Bronchial epithelial cell (primary cell): ENCODE results near the gene IPMK. TPM values are rescaled to one million over a fixed set of nuclear protein-coding genes. Genes with fewer than 3 reads are reported as not detected.

Experiments
- DNase-seq: peaks from one replicate; pipeline ENCODE4 v3.0.0-alpha.2; 2010; ENCODE audit warnings: low read depth
- FAIRE-seq: peaks from 2 replicates; lab custom pipeline; 2011; peaks lifted over from hg19 to GRCh38; lab: Jason Lieb, UNC
- H3K27me3 ChIP-seq: 2 replicates; pipeline ENCODE4 v1.5.1; 2011; ENCODE audit warnings: low read length; ENCODE audit not compliant: control insufficient read depth, insufficient read depth
- H3K36me3 ChIP-seq: 2 replicates; pipeline ENCODE4 v1.5.1; 2011; ENCODE audit warnings: low read length; ENCODE audit not compliant: control insufficient read depth, insufficient read depth
- H3K4me3 ChIP-seq: 2 replicates; pipeline ENCODE4 v1.5.1; 2011; ENCODE audit warnings: mild to moderate bottlenecking, low read depth, low read length, control low read depth
- total RNA-seq: library from RNA; depleted of rRNA; stranded (reverse); fragments of >200 nt; gene quantifications from 2 replicates; pipeline ENCODE4 v1.2.1, GENCODE V29; 2014
- TF ChIP-seq, protein P1 (sequence below): IDR thresholded peaks from 2 replicates; pipeline ENCODE4 v1.5.1; 2011; ENCODE audit warnings: mild to moderate bottlenecking, moderate library complexity, low read length, control low read depth, inconsistent platforms; ENCODE audit not compliant: insufficient read depth, severe bottlenecking

Gene IPMK
- total RNA-seq, 1 donor from 2014 or later, result 6.3 TPM

DNA sequence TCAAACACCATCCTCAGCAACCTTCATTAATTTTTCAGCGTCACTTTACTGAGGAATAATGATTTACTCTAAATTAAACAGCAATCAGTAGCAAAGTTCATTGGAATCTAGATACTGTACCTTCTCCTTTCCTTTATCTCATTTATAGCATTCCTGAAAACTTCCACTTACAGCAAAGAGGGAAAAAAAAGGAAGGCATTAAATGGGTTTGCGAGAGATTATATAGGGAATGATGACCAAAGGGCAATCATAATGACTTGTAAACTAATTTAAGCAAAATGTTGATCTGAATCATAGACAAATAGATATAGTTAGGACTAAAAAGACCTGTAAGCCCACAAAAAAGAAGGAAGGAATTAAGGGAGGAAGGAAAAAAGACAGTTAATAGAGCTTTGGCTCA lies 42.0 kb downstream of the IPMK start:
- FAIRE-seq (no peak), DNase-seq (no peak)
- TF ChIP-seq, protein P1, sequence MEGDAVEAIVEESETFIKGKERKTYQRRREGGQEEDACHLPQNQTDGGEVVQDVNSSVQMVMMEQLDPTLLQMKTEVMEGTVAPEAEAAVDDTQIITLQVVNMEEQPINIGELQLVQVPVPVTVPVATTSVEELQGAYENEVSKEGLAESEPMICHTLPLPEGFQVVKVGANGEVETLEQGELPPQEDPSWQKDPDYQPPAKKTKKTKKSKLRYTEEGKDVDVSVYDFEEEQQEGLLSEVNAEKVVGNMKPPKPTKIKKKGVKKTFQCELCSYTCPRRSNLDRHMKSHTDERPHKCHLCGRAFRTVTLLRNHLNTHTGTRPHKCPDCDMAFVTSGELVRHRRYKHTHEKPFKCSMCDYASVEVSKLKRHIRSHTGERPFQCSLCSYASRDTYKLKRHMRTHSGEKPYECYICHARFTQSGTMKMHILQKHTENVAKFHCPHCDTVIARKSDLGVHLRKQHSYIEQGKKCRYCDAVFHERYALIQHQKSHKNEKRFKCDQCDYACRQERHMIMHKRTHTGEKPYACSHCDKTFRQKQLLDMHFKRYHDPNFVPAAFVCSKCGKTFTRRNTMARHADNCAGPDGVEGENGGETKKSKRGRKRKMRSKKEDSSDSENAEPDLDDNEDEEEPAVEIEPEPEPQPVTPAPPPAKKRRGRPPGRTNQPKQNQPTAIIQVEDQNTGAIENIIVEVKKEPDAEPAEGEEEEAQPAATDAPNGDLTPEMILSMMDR, result no peak
- Histone ChIP-seq H3K27me3 (no peaks in the 10 kb centered on the region), H3K4me3 (no peak overlapping the region), H3K36me3 (no peaks in the 10 kb centered on the region)

DNA sequence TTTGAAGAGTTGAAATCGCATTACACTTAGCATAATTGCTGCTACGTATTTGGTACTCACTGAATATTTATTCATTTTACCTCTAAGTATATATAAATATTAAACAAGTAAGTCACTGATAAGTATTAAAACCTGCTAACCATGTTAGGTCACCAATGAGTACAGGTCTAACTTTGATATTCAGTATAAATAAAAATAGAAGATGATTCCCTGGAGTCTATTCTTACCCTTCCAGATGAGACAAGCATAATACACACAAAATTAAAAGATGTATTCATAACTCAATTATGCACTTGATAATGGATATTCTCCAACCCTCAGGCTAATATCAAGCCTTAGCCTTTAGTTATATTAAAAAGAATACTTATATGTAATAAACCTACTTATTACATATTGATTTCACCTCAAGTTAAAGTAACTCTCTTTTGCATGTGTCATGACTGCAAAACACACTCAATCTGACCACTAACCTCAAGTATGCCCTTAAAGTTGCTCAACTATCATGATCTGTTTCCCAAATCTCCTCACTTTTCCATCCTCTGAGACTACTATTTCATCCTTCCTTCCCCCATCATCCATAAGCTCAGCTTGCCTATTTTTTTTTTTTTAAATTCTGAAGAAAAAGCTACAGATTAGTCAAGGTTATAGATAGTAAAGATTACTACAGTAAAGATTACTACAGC lies 46.8 kb downstream of the IPMK start:
- H3K36me3 ChIP-seq, result no peaks in the 10 kb centered on the region
- no peak overlapping the region for H3K4me3 ChIP-seq
- FAIRE-seq (no peak), DNase-seq (no peak)
- H3K27me3 ChIP-seq, result no peaks in the 10 kb centered on the region
- TF ChIP-seq, protein P1, result no peak

DNA sequence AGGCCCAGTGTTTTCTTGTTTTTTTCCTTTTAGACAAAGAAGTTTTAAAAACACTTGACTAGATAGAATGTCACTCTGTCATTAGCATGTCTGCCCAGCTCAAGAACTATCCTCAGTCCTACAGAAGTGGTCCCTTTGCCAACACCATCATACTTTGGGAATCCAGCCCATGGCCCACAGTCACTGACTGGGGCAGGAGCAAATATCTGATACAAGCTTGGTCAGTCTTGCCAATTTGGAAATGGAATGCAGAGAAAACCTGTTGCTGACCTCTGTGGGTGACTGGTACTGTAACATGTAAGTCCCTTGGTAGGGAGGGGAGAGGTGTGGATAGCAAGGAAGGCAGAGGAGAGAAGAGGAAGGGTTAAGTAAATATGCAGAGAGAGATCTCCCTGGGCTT lies 47.8 kb downstream of the IPMK start:
- no peak for FAIRE-seq
- no peaks in the 10 kb centered on the region for H3K27me3 ChIP-seq
- TF ChIP-seq, protein P1, result no peak
- no peak overlapping the region for H3K4me3 ChIP-seq
- no peak for DNase-seq
- no peaks in the 10 kb centered on the region for H3K36me3 ChIP-seq

DNA sequence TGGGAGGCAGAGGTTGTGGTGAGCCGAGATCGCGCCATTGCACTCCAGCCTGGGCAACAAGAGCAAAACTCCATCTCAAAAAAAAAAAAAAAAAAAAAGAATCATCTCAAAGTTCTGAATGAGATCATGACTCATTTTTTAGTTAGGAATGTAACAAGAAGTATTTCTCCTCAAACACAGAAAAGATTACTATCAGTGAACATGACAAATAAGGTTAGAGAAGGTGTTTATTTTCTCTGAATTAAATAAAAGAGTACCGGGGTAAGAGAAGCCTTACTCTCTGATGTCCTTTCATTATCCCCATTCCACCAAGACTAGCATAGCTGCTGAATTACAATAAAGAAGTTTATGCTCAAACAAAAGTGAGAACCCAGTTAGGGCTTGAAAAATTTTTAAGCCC lies 50.1 kb downstream of the IPMK start:
- no peak for DNase-seq
- peaks cover 2% of the 10 kb centered on the region for H3K36me3 ChIP-seq
- TF ChIP-seq, protein P1, result no peak
- H3K27me3 ChIP-seq, result no peaks in the 10 kb centered on the region
- FAIRE-seq, result no peak
- no peak overlapping the region for H3K4me3 ChIP-seq

DNA sequence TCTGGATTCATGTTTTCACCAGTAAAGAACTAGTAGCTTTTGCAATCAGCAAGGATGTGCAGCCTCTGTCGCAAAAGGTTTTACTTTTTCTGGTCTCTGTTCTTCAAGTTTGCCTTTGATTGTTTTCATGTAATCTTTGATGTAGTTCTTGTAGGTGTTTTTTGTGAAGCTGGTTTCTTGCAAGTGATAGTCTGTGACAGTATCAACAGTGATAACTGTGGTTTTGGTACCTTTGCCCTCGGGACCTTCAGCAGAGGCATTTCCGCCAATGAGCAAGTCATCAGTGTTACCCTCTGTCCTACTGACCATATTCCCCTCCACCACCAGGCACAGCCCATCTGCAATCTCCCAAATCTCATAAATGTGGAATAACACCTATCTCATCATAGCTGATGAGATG lies 55.1 kb downstream of the IPMK start:
- H3K4me3 ChIP-seq, result no peak overlapping the region

More for the DNA sequence above, 55.1 kb downstream of the IPMK start:
- no peak for DNase-seq
- TF ChIP-seq, protein P1, result no peak
- Histone ChIP-seq H3K27me3 (no peaks in the 10 kb centered on the region), H3K36me3 (peaks cover 9% of the 10 kb centered on the region)
- FAIRE-seq, result no peak
